MV-4-11 (cell line): ENCODE results near the gene MAN1C1.
"Not testable (repeated sequence)": the region's sequence is repeated elsewhere in the genome, so short reads cannot be mapped to it uniquely, and the experiment has no call there.

ENCODE experiments used
- DNase-seq: peaks from one replicate; lab custom pipeline; 2025; lab: John Stamatoyannopoulos, UW

The MAN1C1 gene

GRCh38 chr1:25657883-25658760, 41.5 kb downstream of the MAN1C1 start:
- no peak for DNase-seq

GRCh38 chr1:25658791-25659431, 42.3 kb downstream of the MAN1C1 start:
- no peak for DNase-seq

GRCh38 chr1:25661043-25661815, 44.6 kb downstream of the MAN1C1 start:
- peak; percentile 74 for DNase-seq

GRCh38 chr1:25662061-25662460, 45.5 kb downstream of the MAN1C1 start:
- no peak for DNase-seq

GRCh38 chr1:25662959-25663358, 46.4 kb downstream of the MAN1C1 start:
- not testable (repeated sequence) for DNase-seq

GRCh38 chr1:25664357-25665199, 48.0 kb downstream of the MAN1C1 start:
- no peak for DNase-seq

GRCh38 chr1:25666460-25666859, 49.9 kb downstream of the MAN1C1 start:
- DNase-seq: no peak

GRCh38 chr1:25668931-25669573, 52.5 kb downstream of the MAN1C1 start:
- DNase-seq: no peak

- no peak for DNase-seq
Observed at GRCh38 chr1:25669781-25670567, 53.4 kb downstream of the MAN1C1 start.

- no peak for DNase-seq
Observed at GRCh38 chr1:25671929-25672328, 55.3 kb downstream of the MAN1C1 start.

GRCh38 chr1:25672763-25673409, 56.3 kb downstream of the MAN1C1 start:
- no peak for DNase-seq

GRCh38 chr1:25673456-25673855, 56.9 kb downstream of the MAN1C1 start:
- DNase-seq: no peak

- no peak for DNase-seq
Observed at GRCh38 chr1:25673962-25674806, 57.6 kb downstream of the MAN1C1 start.

- DNase-seq: no peak
Observed at GRCh38 chr1:25674807-25675084, 58.2 kb downstream of the MAN1C1 start.

- no peak for DNase-seq
Observed at GRCh38 chr1:25675729-25676476, 59.3 kb downstream of the MAN1C1 start.

GRCh38 chr1:25676488-25676887, 59.9 kb downstream of the MAN1C1 start:
- no peak for DNase-seq

GRCh38 chr1:25677193-25677773, 60.7 kb downstream of the MAN1C1 start:
- no peak for DNase-seq

- DNase-seq: peak; percentile 36
Observed at GRCh38 chr1:25679171-25679570, 62.6 kb downstream of the MAN1C1 start.
